HAP-1 (cell line): ENCODE measurements around the gene NTM.

Experiments
- DNase-seq, 2 experiments: peaks; one replicate each; pipeline ENCODE4 v3.0.0-alpha.2; 2016 to 2020; ENCODE audit warnings: low spot score in 2 of 2
- H3K27me3 ChIP-seq: fragments of 250-450 bp; sonication (Bioruptor Pico); 2 replicates; pipeline ENCODE4 v1.5.1; 2020; ENCODE audit warnings: low read depth, mild to moderate bottlenecking, moderate library complexity
- H3K36me3 ChIP-seq: fragments of 250-450 bp; sonication (Bioruptor Pico); replicated peaks from 2 replicates; pipeline ENCODE4 v1.5.1; 2020; ENCODE audit warnings: mild to moderate bottlenecking
- H3K4me1 ChIP-seq: fragments of 250-450 bp; sonication (Bioruptor Pico); 2 replicates; pipeline ENCODE4 v1.5.1; 2020; ENCODE audit warnings: mild to moderate bottlenecking
- H3K4me3 ChIP-seq: fragments of 250-450 bp; sonication (Bioruptor Pico); 2 replicates; pipeline ENCODE4 v1.5.1; 2020; ENCODE audit warnings: mild to moderate bottlenecking, moderate library complexity
- H3K9me3 ChIP-seq: fragments of 250-450 bp; sonication (Bioruptor Pico); 2 replicates; pipeline ENCODE4 v1.5.1; 2020; ENCODE audit warnings: mild to moderate bottlenecking, moderate library complexity
- in situ Hi-C: fragments of 300-500 bp; cut with MboI; formaldehyde crosslinking; loops from 3 replicates; pipeline ENCODE4 v1.14.3; 2020; ENCODE audit warnings: low sequenced_read_pairs, inconsistent platforms, mixed read lengths

The NTM gene

DNA sequence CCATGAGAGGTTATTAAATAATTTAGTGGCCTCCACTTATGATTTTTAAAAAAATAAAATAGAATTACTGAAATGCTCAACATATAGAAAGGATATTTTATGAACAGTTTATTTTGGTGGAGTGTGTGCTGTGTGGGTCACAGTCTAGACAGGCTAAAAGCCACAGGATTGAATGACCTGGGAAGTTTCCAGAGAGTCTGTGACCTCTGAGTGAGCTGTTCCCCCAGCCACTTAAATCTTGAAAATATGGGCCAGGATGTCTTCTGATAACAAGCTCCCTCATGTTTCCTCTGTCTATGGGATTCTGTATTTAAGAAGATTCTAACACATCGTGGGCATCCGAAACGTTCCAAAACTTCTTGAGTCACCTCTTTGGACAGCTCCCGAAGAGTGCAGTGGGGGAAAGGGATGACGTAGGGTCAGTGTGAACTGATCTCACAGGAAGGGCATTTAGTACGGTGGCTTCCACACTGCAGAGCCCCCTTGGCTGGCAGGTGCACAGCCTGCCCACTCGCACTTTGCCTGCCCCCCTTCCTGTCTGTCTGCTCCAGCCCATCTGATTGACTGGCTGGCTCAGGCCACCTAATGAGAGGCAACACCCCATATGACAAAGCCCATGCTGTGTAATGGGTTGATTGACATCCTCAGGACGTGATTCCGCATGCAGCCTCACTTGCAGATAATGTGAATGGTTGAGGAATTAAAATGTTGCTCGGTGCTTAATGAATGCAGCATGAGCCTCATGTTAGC lies 97.4 kb downstream of the NTM start:
- Histone ChIP-seq H3K36me3 (no peaks in the 10 kb centered on the region), H3K4me1 (no peaks in the 10 kb centered on the region), H3K4me3 (no peak overlapping the region), H3K9me3 (no peaks in the 10 kb centered on the region), H3K27me3 (no peaks in the 10 kb centered on the region)
- in situ Hi-C loops, result no loop called here
- no peak for DNase-seq

DNA sequence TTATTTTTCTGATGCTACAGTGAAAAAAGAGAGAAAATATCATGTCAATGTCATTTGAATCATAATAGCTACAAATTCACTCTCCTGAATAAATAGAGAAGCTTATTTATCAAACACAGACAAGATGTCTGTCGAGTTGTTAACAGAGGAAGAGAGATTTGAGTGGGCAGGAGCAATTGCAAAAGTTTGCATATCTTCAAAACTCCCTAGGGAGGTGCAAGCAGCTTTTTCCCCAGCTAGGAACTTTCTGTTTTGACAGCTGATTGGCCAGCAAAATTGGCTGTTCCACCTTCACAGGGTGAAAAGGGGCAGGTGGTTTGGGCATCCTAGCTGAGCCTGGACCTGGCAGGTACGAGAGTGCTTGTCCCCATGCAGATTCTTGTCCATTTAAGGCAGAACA lies 98.2 kb downstream of the NTM start:
- DNase-seq, result no peak
- Histone ChIP-seq H3K27me3 (no peaks in the 10 kb centered on the region), H3K4me3 (no peak overlapping the region), H3K4me1 (no peaks in the 10 kb centered on the region), H3K36me3 (no peaks in the 10 kb centered on the region), H3K9me3 (no peaks in the 10 kb centered on the region)
- in situ Hi-C loops, result no loop called here

DNA sequence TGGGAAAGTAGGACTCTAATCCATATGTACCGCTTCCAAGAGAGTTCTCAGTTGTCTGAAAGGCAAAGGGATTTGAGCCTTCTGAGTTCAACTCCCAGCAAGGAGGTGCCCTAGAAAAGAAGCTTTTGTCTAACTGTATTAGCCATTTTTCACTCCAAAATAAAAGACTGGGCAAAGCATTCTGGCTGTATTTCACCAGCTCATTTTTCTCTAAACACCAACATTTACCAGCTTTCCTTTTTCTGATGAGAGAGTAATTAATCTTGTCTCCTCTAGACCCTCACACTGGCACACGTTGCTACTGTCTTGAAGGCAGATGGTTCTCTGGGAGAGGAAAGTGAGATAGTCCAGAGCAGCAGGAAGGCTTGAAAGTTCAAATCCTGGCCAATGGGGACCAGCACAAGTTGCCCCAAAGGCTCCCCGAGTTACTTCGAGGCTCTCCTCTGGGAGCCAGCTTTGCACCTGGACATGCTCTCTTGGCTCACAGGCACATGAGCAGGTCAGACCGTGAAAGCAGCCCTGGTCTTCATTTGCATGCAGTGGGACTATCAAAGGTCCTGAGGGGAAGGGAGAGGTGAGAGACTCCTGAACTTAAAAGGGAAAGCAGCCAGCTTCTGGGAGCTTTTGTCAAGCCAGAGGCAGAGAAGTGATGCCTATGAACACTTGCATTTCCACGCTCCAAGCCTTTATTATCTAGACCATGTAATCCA lies 100.0 kb downstream of the NTM start:
- H3K27me3 ChIP-seq, result no peaks in the 10 kb centered on the region
- in situ Hi-C loops, result no loop called here
- no peaks in the 10 kb centered on the region for H3K36me3 ChIP-seq
- DNase-seq, result no peak
- H3K4me1 ChIP-seq, result no peaks in the 10 kb centered on the region
- H3K9me3 ChIP-seq, result no peaks in the 10 kb centered on the region
- no peak overlapping the region for H3K4me3 ChIP-seq

DNA sequence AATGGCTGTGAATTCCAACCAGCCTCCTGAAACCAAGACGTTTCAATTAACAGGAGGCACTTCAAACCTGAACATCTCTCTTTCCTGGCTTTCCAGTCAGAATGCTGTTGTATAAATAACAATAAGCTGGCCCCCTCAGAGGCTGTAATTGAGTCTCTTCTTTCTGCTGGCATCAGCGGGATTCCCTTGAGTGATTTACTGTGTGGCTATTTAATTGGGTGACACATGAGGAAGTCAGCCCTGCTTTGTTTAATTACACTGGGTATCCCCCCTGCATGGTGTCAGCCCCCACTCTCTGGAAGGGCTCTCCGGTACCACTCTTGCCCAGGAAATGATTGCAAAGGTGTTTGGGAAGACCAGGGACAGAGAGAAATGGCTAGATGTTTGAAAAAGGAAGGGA lies 101.6 kb downstream of the NTM start:
- no peaks in the 10 kb centered on the region for H3K9me3 ChIP-seq
- in situ Hi-C loops, result no loop called here
- H3K4me3 ChIP-seq, result no peak overlapping the region
- no peak for DNase-seq
- H3K36me3 ChIP-seq, result no peaks in the 10 kb centered on the region
- H3K27me3 ChIP-seq, result no peaks in the 10 kb centered on the region
- H3K4me1 ChIP-seq, result no peaks in the 10 kb centered on the region

DNA sequence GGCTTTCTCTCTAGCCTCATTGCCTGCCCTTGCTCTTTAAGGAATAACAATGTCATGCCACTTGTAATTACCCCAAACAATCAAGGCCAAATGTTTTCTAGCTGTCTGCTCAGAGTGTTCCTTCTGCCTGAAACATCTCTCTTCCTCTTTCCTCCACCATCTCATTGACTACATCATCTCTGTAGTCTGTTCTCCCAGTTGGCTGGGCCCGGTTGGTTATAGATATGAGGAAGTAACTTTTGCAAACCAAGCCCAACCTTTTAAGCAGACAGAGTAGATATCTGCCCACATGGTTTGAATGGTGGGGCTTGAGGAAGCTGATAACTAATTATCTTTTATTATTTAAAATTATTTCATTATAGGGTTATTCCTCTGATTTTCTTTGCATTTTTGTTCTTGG lies 104.5 kb downstream of the NTM start:
- H3K27me3 ChIP-seq, result no peaks in the 10 kb centered on the region
- in situ Hi-C loops, result no loop called here
- no peaks in the 10 kb centered on the region for H3K4me1 ChIP-seq
- H3K36me3 ChIP-seq, result no peaks in the 10 kb centered on the region
- no peaks in the 10 kb centered on the region for H3K9me3 ChIP-seq
- H3K4me3 ChIP-seq, result no peak overlapping the region
- DNase-seq, result no peak

DNA sequence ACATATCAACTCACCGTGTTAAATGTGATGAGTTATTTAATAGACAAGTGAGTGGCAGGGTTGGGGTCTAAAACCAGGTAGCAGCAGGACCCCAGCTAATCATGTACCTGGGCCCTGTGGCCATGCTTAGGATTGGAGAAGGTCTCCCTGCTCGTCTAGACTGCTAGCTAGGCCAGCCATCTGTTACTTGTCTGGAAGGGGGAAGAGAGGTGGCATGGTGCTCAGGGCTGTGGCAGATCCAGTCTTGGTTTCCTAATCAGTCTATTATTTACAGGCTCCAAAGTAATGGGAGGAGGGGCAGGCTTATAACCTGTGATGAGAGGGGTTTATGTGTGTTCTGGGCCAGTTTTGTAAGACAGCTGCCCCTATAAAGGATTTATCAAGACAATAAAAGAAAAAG lies 105.9 kb downstream of the NTM start:
- in situ Hi-C loops, result no loop called here
- Histone ChIP-seq H3K27me3 (no peaks in the 10 kb centered on the region), H3K9me3 (no peaks in the 10 kb centered on the region), H3K36me3 (no peaks in the 10 kb centered on the region), H3K4me3 (no peak overlapping the region), H3K4me1 (no peaks in the 10 kb centered on the region)
- no peak for DNase-seq

DNA sequence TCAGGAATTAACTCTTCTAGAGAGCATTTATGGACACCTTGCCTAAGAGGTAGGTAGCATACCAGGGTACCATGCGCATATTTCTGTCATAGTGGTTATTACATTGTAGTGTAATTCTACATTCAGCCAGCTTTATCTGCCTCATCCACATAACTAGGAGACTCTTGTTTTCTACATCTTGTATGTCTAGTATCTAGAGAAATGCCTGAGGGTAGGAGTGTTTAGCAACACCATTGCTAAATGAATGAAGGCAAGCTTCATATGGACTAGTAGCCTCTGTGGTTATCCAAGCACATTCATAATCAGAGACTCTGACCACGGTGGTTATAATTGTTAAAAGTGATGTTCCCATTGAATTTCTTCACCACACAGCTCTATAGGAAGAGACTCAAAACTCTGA lies 107.9 kb downstream of the NTM start:
- Histone ChIP-seq H3K4me1 (no peaks in the 10 kb centered on the region), H3K9me3 (no peaks in the 10 kb centered on the region), H3K4me3 (no peak overlapping the region), H3K27me3 (no peaks in the 10 kb centered on the region), H3K36me3 (no peaks in the 10 kb centered on the region)
- in situ Hi-C loops, result no loop called here
- no peak for DNase-seq

DNA sequence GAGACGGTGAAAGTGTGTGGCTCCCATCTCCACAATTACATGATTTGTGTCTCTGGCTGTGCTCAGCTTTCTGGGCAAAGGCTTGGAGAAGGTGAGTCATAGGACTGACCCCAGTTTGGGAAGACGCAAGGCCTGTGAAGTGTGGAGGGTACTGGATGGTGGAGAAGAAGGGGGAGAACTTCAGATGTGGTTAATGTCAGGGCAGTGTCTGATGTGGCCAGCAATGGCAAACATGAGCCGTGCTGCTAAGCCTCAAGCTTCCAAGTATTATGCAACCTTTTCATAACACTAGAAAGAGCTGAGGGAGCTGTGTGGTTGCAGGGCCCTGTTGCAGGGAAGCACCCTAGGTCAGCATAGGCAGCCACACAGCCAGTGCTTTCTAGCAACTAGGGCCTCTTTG lies 110.9 kb downstream of the NTM start:
- Histone ChIP-seq H3K9me3 (no peaks in the 10 kb centered on the region), H3K4me1 (no peaks in the 10 kb centered on the region), H3K27me3 (no peaks in the 10 kb centered on the region), H3K36me3 (no peaks in the 10 kb centered on the region), H3K4me3 (no peak overlapping the region)
- no peak for DNase-seq
- in situ Hi-C loops, result no loop called here

DNA sequence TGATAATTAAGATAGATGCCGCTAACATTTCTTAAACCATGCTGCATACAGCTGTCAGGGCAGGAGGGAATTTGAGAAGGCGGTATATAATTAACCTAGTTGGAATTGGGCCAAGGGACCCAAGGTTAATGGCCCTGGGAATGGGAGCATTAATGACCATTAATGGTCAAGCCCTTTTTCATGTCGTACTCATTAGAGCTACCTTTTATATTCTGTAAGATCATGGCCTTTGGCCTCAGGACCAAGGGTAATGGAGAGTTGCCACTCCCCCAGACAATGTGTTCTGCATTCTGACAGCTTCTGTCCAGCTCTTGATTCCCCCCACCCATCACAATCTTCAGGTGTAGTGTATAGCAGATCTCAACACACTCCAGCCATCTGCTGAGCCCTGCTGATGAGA lies 111.6 kb downstream of the NTM start:
- no peaks in the 10 kb centered on the region for H3K4me1 ChIP-seq
- H3K9me3 ChIP-seq, result no peaks in the 10 kb centered on the region
- in situ Hi-C loops, result no loop called here
- H3K4me3 ChIP-seq, result no peak overlapping the region
- no peaks in the 10 kb centered on the region for H3K36me3 ChIP-seq
- no peaks in the 10 kb centered on the region for H3K27me3 ChIP-seq
- DNase-seq, result no peak

DNA sequence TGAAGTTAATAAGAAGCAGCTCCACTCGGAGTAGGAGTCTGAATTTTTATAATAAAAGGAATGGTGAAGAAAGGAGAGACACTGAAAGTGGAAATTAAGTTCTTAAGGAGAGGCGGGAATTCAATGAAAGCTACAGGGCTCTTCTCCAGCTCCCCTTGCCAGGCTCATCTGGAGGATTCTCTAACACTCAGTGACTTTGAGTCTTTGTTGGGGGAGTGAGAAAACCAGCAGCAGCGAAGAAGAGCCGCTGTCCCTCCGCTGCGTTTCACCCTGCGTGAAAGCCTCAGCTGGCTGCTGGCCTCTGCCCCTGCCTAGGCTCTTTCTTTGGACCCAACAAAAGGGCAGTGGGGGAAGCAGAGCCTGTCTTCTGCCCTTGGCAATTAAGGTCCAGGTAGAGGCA lies 113.0 kb downstream of the NTM start:
- in situ Hi-C loops, result no loop called here
- Histone ChIP-seq H3K27me3 (no peaks in the 10 kb centered on the region), H3K4me1 (no peaks in the 10 kb centered on the region)

DNA sequence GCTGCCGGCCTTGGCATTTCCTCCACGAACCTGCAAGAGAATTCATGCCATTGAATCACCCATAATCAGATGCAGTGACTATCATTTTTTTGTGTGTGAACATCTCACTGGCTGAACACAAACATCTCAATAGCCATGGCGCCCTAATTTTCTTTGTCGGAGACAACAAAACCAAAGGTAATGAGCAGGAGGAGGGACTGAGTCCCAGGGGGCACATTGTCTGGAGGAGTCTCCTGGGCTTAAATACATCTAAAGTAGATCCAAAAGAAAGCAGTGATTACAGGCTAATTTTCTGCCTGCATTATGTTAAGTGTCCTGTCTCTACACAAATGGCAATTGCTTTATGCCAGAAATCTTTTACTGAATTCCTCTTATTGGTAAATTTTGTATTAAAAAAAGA lies 113.5 kb downstream of the NTM start:
- no peak for DNase-seq
- in situ Hi-C loops, result no loop called here
- Histone ChIP-seq H3K36me3 (no peaks in the 10 kb centered on the region), H3K27me3 (no peaks in the 10 kb centered on the region), H3K4me3 (no peak overlapping the region), H3K4me1 (no peaks in the 10 kb centered on the region), H3K9me3 (no peaks in the 10 kb centered on the region)

More for the DNA sequence above, 113.0 kb downstream of the NTM start:
- Histone ChIP-seq H3K4me3 (no peak overlapping the region), H3K9me3 (no peaks in the 10 kb centered on the region), H3K36me3 (no peaks in the 10 kb centered on the region)
- DNase-seq, result no peak

DNA sequence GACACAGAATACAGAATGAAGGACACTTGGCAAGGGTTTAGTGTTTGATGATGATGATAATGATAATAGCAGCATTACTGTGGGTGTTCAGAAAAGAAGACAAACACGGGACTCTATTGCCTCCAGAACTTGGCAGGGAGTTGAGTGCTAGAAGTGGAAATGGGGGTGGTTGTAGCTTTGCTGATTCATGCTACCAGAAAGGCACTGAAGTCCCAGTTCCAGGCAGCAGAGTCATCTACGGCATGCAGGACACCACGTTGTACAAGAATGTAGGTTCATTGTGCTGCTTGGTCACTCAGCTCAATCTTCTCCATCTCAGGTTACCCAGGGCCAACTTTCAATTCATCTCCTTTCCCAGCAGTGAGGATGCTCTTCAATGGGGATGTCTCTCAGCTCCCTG lies 115.7 kb downstream of the NTM start:
- no peaks in the 10 kb centered on the region for H3K4me1 ChIP-seq
- DNase-seq, result no peak
- in situ Hi-C loops, result no loop called here

DNA sequence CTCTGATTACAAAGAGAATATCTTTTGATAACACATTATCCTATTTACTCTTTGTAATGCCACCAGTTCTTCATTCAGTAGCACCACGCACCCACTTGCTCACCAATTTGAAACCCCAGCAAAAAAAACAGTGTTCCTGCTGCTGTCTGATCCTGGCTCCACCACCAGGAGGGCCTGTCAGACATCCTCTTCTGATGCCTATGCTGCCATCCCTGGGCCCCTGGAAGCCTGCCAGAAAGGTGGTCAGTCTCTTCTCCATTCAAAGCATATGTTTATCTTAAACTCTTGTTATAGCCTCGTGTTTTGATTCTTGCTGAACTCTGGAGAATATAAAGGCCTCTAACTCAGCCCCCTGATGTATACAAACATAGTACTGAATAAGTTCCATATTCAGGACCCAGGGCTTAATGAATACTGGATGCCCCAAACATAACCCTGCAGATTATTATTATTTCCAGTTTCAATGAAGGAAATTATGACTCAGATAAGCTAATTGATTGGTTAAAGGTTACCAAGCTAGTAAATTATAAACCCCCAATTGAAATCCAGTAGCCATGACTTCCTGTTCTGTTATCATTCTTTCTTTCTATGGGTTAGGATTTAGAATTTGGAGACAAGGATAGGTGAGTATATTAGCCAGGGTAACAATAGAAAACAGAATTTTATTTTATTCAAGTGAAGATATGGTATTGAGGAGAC lies 116.7 kb downstream of the NTM start:
- H3K4me3 ChIP-seq, result no peak overlapping the region
- H3K4me1 ChIP-seq, result no peaks in the 10 kb centered on the region
- no peak for DNase-seq
- H3K9me3 ChIP-seq, result no peaks in the 10 kb centered on the region
- no peaks in the 10 kb centered on the region for H3K36me3 ChIP-seq
- in situ Hi-C loops, result no loop called here
- H3K27me3 ChIP-seq, result no peaks in the 10 kb centered on the region

More for the DNA sequence above, 115.7 kb downstream of the NTM start:
- no peaks in the 10 kb centered on the region for H3K27me3 ChIP-seq
- no peaks in the 10 kb centered on the region for H3K9me3 ChIP-seq
- no peaks in the 10 kb centered on the region for H3K36me3 ChIP-seq
- H3K4me3 ChIP-seq, result no peak overlapping the region

DNA sequence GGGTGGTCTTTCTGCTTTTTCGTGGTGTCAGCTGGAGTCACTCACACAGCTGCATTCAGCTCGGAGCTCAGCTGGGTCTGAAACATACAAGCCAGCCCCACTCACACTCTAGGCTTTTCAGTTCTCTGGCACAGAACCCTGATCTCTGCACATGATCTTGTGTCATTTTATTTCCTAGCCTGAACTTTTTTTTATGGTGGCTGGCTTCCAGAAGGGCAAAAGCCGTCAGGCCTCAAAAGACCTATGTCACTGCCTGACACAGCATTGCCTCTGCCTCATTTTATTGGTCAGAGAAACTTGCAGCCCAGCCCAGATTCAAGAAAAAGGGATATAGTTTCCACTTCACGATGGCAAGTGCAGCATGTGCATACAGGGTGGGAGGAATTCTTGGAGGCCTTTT lies 117.8 kb downstream of the NTM start:
- DNase-seq, result no peak
- no peaks in the 10 kb centered on the region for H3K9me3 ChIP-seq
- H3K4me3 ChIP-seq, result no peak overlapping the region
- in situ Hi-C loops, result no loop called here
- H3K36me3 ChIP-seq, result no peaks in the 10 kb centered on the region
- no peaks in the 10 kb centered on the region for H3K27me3 ChIP-seq
- H3K4me1 ChIP-seq, result no peaks in the 10 kb centered on the region
